IMR-90 (cell line): Measurements from ENCODE around the gene DALRD3. TPM values are rescaled to one million over a fixed set of nuclear protein-coding genes. Genes with fewer than 3 reads are reported as not detected.

Experiments
- ATAC-seq: fragments of 200-7000 bp; cut with Tn5 transposase; 2 replicates; pipeline ENCODE4 v1.9.1; 2020; ENCODE audit warnings: low read depth, mild to moderate bottlenecking, moderate library complexity
- BruUV-seq: library from RNA; stranded (reverse); fragments of 400-500 nt; replicated peaks from 2 replicates; lab custom pipeline; 2021; lab: Mats Ljungman, UMichigan
- CTCF ChIA-PET: fragments of 300-600 bp; formaldehyde crosslinking; extraction: SDS; loops from one replicate; lab custom pipeline; 2021; ENCODE audit warnings: antibody characterized with exemption; lab: Yijun Ruan, JAX
- POLR2A ChIA-PET: fragments of 300-600 bp; sonication (Branson Sonifier 250); formaldehyde crosslinking; loops from one replicate; lab custom pipeline; 2022; ENCODE audit warnings: antibody characterized with exemption; ENCODE audit not compliant: unreplicated experiment; lab: Charles Lee
- DNase-seq: peaks from one replicate; pipeline ENCODE4 v3.0.0; 2013
- H2AFZ ChIP-seq: replicated peaks from 2 replicates; pipeline ENCODE3; 2013; ENCODE audit warnings: low read length, mild to moderate bottlenecking; ENCODE audit not compliant: poor library complexity
- H2AK5ac ChIP-seq: 2 replicates; pipeline ENCODE4 v1.6.1; 2013; ENCODE audit warnings: low read depth, low read length, inconsistent platforms
- H2AK9ac ChIP-seq: replicated peaks from 2 replicates; pipeline ENCODE3; 2013; ENCODE audit warnings: mild to moderate bottlenecking, low read depth, low read length, moderate library complexity; ENCODE audit not compliant: poor library complexity
- H2BK120ac ChIP-seq: 2 replicates; pipeline ENCODE4 v1.6.1; 2013; ENCODE audit warnings: low read depth, low read length, inconsistent platforms
- H2BK15ac ChIP-seq: 3 replicates; pipeline ENCODE4 v1.6.1; 2013; ENCODE audit warnings: low read depth, low read length, inconsistent platforms
- H2BK20ac ChIP-seq: 2 replicates; pipeline ENCODE4 v1.6.1; 2013; ENCODE audit warnings: low read depth, mild to moderate bottlenecking, inconsistent platforms, low read length, moderate library complexity
- H2BK5ac ChIP-seq: 2 replicates; pipeline ENCODE4 v1.6.1; 2013; ENCODE audit warnings: mild to moderate bottlenecking, low read depth, low read length, inconsistent platforms; ENCODE audit not compliant: poor library complexity, severe bottlenecking
- H3K14ac ChIP-seq: replicated peaks from 2 replicates; pipeline ENCODE4 v1.6.1; 2013; ENCODE audit warnings: low read depth, low read length, inconsistent platforms
- H3K18ac ChIP-seq: 2 replicates; pipeline ENCODE4 v1.6.1; 2013; ENCODE audit warnings: low read depth, low read length, control low read depth
- H3K23ac ChIP-seq: 2 replicates; pipeline ENCODE4 v1.6.1; 2013; ENCODE audit warnings: low read depth, low read length, inconsistent platforms
- H3K27ac ChIP-seq: 2 replicates; pipeline ENCODE4 v1.5.1; 2013; ENCODE audit warnings: mild to moderate bottlenecking, control low read depth, low read length; ENCODE audit not compliant: insufficient read depth
- H3K27me3 ChIP-seq: 2 replicates; pipeline ENCODE4 v1.6.1; 2013; ENCODE audit warnings: low read length; ENCODE audit not compliant: control insufficient read depth, insufficient read depth
- H3K36me3 ChIP-seq: 2 replicates; pipeline ENCODE4 v1.6.1; 2013; ENCODE audit warnings: low read length, mixed read lengths; ENCODE audit not compliant: control insufficient read depth, insufficient read depth
- H3K4ac ChIP-seq: 2 replicates; pipeline ENCODE4 v1.6.1; 2013; ENCODE audit warnings: low read depth, low read length, inconsistent platforms
- H3K4me1 ChIP-seq: 2 replicates; pipeline ENCODE4 v1.6.1; 2013; ENCODE audit warnings: low read length, mixed read lengths; ENCODE audit not compliant: control insufficient read depth, insufficient read depth
- H3K4me2 ChIP-seq: 2 replicates; pipeline ENCODE4 v1.6.1; 2013; ENCODE audit warnings: low read depth, mild to moderate bottlenecking, control low read depth, low read length, moderate library complexity
- H3K4me3 ChIP-seq: 2 replicates; pipeline ENCODE4 v1.5.1; 2013; ENCODE audit warnings: low read depth, mild to moderate bottlenecking, control low read depth, low read length, moderate library complexity; ENCODE audit not compliant: insufficient read depth
- H3K56ac ChIP-seq: 2 replicates; pipeline ENCODE4 v1.6.1; 2013; ENCODE audit warnings: low read length, inconsistent platforms; ENCODE audit not compliant: insufficient read depth; ENCODE audit errors: extremely low read depth
- H3K79me1 ChIP-seq, 2 experiments: 2 replicates each; pipeline ENCODE4 v1.6.1; 2013; ENCODE audit warnings: low read length in 2 of 2, inconsistent platforms in 1 of 2, low read depth in 1 of 2
- H3K9ac ChIP-seq: 2 replicates; pipeline ENCODE4 v1.6.1; 2013; ENCODE audit warnings: low read depth, low read length, control low read depth
- H3K9me1 ChIP-seq: 2 replicates; pipeline ENCODE4 v1.6.1; 2013; ENCODE audit warnings: low read length, inconsistent platforms; ENCODE audit not compliant: insufficient read depth
- H3K9me3 ChIP-seq: 2 replicates; pipeline ENCODE4 v1.6.1; 2013; ENCODE audit warnings: low read length; ENCODE audit not compliant: control insufficient read depth, insufficient read depth
- H4K20me1 ChIP-seq: 2 replicates; pipeline ENCODE4 v1.6.1; 2013; ENCODE audit warnings: low read length, inconsistent platforms; ENCODE audit not compliant: insufficient read depth
- H4K5ac ChIP-seq: 2 replicates; pipeline ENCODE4 v1.6.1; 2013; ENCODE audit warnings: mild to moderate bottlenecking, low read depth, low read length, control low read depth
- H4K8ac ChIP-seq, 2 experiments: 2 replicates each; pipeline ENCODE4 v1.6.1; 2013; ENCODE audit warnings: low read depth in 2 of 2, low read length in 2 of 2, control low read depth in 1 of 2, inconsistent platforms in 1 of 2
- H4K91ac ChIP-seq: 2 replicates; pipeline ENCODE4 v1.6.1; 2013; ENCODE audit warnings: low read depth, low read length, inconsistent platforms; ENCODE audit not compliant: insufficient read depth
- BHLHE40 ChIP-seq: fragments of 150-350 bp; IDR thresholded peaks from 2 replicates; pipeline ENCODE4 v1.6.1; 2016; ENCODE audit warnings: mild to moderate bottlenecking, low read depth, low read length
- CEBPB ChIP-seq: IDR thresholded peaks from 2 replicates; pipeline ENCODE4 v1.6.1; 2012; ENCODE audit warnings: low read depth, low read length, improper control_type of control experiment
- CHD1 ChIP-seq: IDR thresholded peaks from 2 replicates; pipeline ENCODE4 v1.6.1; 2012; ENCODE audit warnings: low read depth, low read length, improper control_type of control experiment
- CTCF ChIP-seq: conservative IDR thresholded peaks from 2 replicates; pipeline ENCODE4 v1.5.1; 2012; ENCODE audit warnings: mild to moderate bottlenecking, low read depth, low read length, improper control_type of control experiment
- FOS ChIP-seq: fragments of 150-350 bp; IDR thresholded peaks from 2 replicates; pipeline ENCODE4 v1.6.1; 2016; ENCODE audit warnings: low read depth, low read length
- MAFK ChIP-seq: IDR thresholded peaks from 2 replicates; pipeline ENCODE4 v1.6.1; 2012; ENCODE audit warnings: low read depth, low read length, improper control_type of control experiment
- MAZ ChIP-seq: IDR thresholded peaks from 2 replicates; pipeline ENCODE4 v1.6.1; 2012; ENCODE audit warnings: low read depth, mild to moderate bottlenecking, low read length, improper control_type of control experiment, moderate library complexity, borderline replicate concordance
- MXI1 ChIP-seq: IDR thresholded peaks from 2 replicates; pipeline ENCODE4 v1.6.1; 2012; ENCODE audit warnings: low read depth, mild to moderate bottlenecking, low read length, moderate library complexity, borderline replicate concordance
- NFE2L2 ChIP-seq: fragments of 150-350 bp; IDR thresholded peaks from 2 replicates; pipeline ENCODE4 v1.6.1; 2016; ENCODE audit warnings: low read depth, mild to moderate bottlenecking, low read length
- POLR2A ChIP-seq: IDR thresholded peaks from 2 replicates; pipeline ENCODE4 v1.6.1; 2012; ENCODE audit warnings: mild to moderate bottlenecking, low read depth, low read length
- RAD21 ChIP-seq: IDR thresholded peaks from 2 replicates; pipeline ENCODE4 v1.6.1; 2012; ENCODE audit warnings: low read length, improper control_type of control experiment
- RCOR1 ChIP-seq: IDR thresholded peaks from 2 replicates; pipeline ENCODE4 v1.6.1; 2012; ENCODE audit warnings: mild to moderate bottlenecking, low read length, improper control_type of control experiment; ENCODE audit not compliant: insufficient replicate concordance
- RFX5 ChIP-seq: IDR thresholded peaks from 2 replicates; pipeline ENCODE4 v1.8.0; 2012; ENCODE audit warnings: low read depth, mild to moderate bottlenecking, low read length, moderate library complexity
- SMC3 ChIP-seq: fragments of 150-350 bp; IDR thresholded peaks from 2 replicates; pipeline ENCODE4 v1.6.1; 2016; ENCODE audit warnings: low read depth, mild to moderate bottlenecking, antibody characterized with exemption, low read length, moderate library complexity
- WGBS, 2 experiments: methylation state at CpG; one replicate each; pipeline versions ENCODE4 v1.1.5 to v1.1.7; 2013; ENCODE audit warnings: missing lambda C conversion rate in 2 of 2; ENCODE audit not compliant: insufficient read length in 1 of 2; ENCODE audit errors: extremely low coverage in 2 of 2; 5-methylcytosine and 5-hydroxymethylcytosine counted together
- dilution Hi-C: fragments of 300-500 bp; cut with HindIII; formaldehyde crosslinking; loops from one replicate; pipeline ENCODE4 v1.14.3; 2018; ENCODE audit warnings: low sequenced_read_pairs; ENCODE audit not compliant: unreplicated experiment
- in situ Hi-C: fragments of 300-500 bp; cut with MboI; formaldehyde crosslinking; loops from 3 replicates; pipeline ENCODE4 v1.14.3; 2019; ENCODE audit warnings: low sequenced_read_pairs, inconsistent platforms, mixed read lengths
- intact Hi-C: fragments of 100-400 bp; cut with micrococcal nuclease; formaldehyde crosslinking; loops from 2 replicates; pipeline ENCODE4 v1.10.0; 2022
- polyA plus RNA-seq, 3 experiments: library from polyadenylated mRNA; depleted of rRNA; stranded (reverse); fragments of >200 nt; gene quantifications; 2 replicates each; pipeline ENCODE4 v1.2.3, GENCODE V29; 2012; ENCODE audit warnings: low replicate concordance in 1 of 3
- total RNA-seq: library from RNA; depleted of rRNA; stranded (reverse); fragments of >200 nt; gene quantifications from 2 replicates; pipeline ENCODE4 v1.2.3, GENCODE V29; 2012
- TF ChIP-seq, protein P1 (sequence below): fragments of 150-350 bp; IDR thresholded peaks from 2 replicates; pipeline ENCODE4 v1.6.1; 2016; ENCODE audit warnings: low read depth, mild to moderate bottlenecking, low read length, moderate library complexity, borderline replicate concordance

Gene DALRD3
- total and polyA plus RNA-seq, 2 of the 4 experiments (the other 2 are of a cell fraction): 27.8 to 42.2 TPM

DNA sequence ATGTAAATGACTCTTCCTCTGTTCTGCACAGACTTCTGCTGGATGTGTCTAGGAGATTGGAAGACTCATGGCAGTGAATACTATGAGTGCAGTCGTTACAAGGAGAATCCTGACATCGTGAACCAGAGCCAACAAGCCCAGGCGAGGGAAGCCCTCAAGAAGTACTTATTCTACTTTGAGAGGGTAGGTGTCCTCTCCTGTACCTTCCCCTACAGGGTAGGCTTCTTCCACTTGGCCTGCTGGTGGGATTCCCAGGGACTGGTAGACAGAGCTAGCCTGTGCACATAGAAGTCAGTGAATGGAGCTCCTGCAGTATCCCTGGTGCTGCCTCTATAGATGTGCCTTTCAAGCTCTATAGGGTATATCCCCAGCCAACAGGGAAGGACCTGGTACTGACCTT lies 38.9 kb downstream of the DALRD3 start:
- Histone ChIP-seq H2AK9ac (no peak overlapping the region), H3K4me2 (no peak overlapping the region), H4K8ac (no peak overlapping the region), H3K23ac (no peak overlapping the region), H3K9me1 (peaks cover 8% of the 10 kb centered on the region; the same call in 1 of the 2 replicates), H4K5ac (no peak overlapping the region), H2AK5ac (no peak overlapping the region), H3K18ac (no peak overlapping the region), H3K9me3 (no peaks in the 10 kb centered on the region), H2BK15ac (no peak overlapping the region), H3K79me1 (peaks cover 23 to 25% of the 10 kb centered on the region in 2 experiments; a peak in 3 of 4 replicates), H2AFZ (no peak overlapping the region), H4K91ac (no peak overlapping the region), H3K36me3 (peaks cover 73% of the 10 kb centered on the region), H3K56ac (no peak overlapping the region), H3K4me1 (no peaks in the 10 kb centered on the region), H3K27me3 (no peaks in the 10 kb centered on the region), H4K20me1 (no peaks in the 10 kb centered on the region), H2BK5ac (no peak overlapping the region), H2BK20ac (no peak overlapping the region), H2BK120ac (no peak overlapping the region), H3K9ac (no peak overlapping the region), H3K14ac (no peak overlapping the region), H3K4ac (no peak overlapping the region), H3K4me3 (no peak overlapping the region), H3K27ac (no peak overlapping the region)
- dilution Hi-C loops (no loop called here), in situ Hi-C loops (no loop called here), intact Hi-C loops (no loop called here)
- CTCF ChIA-PET: interaction anchor here (0.5 kb wide), 1 partner anchor 13 kb away, joined by 4 read pairs; no protein-coding TSS in a partner anchor
- ATAC-seq (no peak), DNase-seq (no peak)
- no peak for TF ChIP-seq RFX5
- TF ChIP-seq CEBPB: no peak
- TF ChIP-seq RAD21: no peak
- TF ChIP-seq MAZ: no peak
- TF ChIP-seq, protein P1, sequence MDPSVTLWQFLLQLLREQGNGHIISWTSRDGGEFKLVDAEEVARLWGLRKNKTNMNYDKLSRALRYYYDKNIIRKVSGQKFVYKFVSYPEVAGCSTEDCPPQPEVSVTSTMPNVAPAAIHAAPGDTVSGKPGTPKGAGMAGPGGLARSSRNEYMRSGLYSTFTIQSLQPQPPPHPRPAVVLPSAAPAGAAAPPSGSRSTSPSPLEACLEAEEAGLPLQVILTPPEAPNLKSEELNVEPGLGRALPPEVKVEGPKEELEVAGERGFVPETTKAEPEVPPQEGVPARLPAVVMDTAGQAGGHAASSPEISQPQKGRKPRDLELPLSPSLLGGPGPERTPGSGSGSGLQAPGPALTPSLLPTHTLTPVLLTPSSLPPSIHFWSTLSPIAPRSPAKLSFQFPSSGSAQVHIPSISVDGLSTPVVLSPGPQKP: no peak
- TF ChIP-seq SMC3: no peak
- no peak for TF ChIP-seq CHD1
- TF ChIP-seq MXI1: no peak
- TF ChIP-seq RCOR1: no peak
- no peak for TF ChIP-seq NFE2L2
- TF ChIP-seq BHLHE40: no peak
- no peak for TF ChIP-seq FOS
- no peak for TF ChIP-seq MAFK
- no peak for TF ChIP-seq CTCF
- no peak for TF ChIP-seq POLR2A
- no CpG with 5 or more reads among the region's 3 CpGs for WGBS, 2 experiments
- POLR2A ChIA-PET: interaction anchor here (0.5 to 0.9 kb wide), 2 partner anchors 9 to 42 kb away, joined by 4 to 9 read pairs; partner anchors contain the start of gene NDUFAF3
- no TSS peak for BruUV-seq
